ENCODE measurements around the gene IKZF2.
A peak's percentile ranks its signal among the peaks of the same experiment; 100 is the strongest.

IKZF2 gene

DNA sequence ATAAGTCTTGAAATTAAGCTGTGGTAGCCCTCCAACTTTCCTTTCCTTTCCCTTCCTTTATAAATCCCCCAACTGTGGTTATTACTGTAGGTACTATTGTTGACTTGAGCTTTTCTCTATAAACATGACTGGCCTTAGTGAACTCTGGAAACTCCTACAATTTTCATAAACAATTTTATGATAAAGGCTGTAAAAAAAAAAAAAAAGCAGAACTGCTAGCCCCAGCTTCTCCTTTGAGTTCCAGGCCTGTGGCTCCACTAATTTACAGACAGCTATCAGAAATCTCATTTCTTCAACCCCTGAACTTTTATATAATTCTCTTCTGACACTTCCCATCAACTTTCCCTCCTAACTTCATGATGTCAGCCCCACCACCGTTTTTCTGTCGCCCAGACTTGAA, 174.3 kb downstream of the IKZF2 start:
- H3K4me3 ChIP-seq (ENCODE audit: low read depth, low read length) = no peak overlapping the region
- in situ Hi-C loops (cut with HindIII; ENCODE audit: low sequenced_read_pairs) = no loop called here
- TF ChIP-seq, protein P1, sequence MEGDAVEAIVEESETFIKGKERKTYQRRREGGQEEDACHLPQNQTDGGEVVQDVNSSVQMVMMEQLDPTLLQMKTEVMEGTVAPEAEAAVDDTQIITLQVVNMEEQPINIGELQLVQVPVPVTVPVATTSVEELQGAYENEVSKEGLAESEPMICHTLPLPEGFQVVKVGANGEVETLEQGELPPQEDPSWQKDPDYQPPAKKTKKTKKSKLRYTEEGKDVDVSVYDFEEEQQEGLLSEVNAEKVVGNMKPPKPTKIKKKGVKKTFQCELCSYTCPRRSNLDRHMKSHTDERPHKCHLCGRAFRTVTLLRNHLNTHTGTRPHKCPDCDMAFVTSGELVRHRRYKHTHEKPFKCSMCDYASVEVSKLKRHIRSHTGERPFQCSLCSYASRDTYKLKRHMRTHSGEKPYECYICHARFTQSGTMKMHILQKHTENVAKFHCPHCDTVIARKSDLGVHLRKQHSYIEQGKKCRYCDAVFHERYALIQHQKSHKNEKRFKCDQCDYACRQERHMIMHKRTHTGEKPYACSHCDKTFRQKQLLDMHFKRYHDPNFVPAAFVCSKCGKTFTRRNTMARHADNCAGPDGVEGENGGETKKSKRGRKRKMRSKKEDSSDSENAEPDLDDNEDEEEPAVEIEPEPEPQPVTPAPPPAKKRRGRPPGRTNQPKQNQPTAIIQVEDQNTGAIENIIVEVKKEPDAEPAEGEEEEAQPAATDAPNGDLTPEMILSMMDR (IDR thresholded peaks at IDR 0.05; ENCODE audit: low read depth, low read length) = no peak
- DNase-seq (ENCODE audit: low read depth, low spot score) = no peak

- TF ChIP-seq, protein P1 (IDR thresholded peaks at IDR 0.05; ENCODE audit: low read depth, low read length) = no peak
- no peak for DNase-seq (ENCODE audit: low read depth, low spot score)
- no peak overlapping the region for H3K4me3 ChIP-seq (ENCODE audit: low read depth, low read length)
- in situ Hi-C loops (cut with HindIII; ENCODE audit: low sequenced_read_pairs) = no loop called here
These were observed 176.1 kb downstream of the IKZF2 start for GRCh38 chr2:212975333-212975732.

DNA sequence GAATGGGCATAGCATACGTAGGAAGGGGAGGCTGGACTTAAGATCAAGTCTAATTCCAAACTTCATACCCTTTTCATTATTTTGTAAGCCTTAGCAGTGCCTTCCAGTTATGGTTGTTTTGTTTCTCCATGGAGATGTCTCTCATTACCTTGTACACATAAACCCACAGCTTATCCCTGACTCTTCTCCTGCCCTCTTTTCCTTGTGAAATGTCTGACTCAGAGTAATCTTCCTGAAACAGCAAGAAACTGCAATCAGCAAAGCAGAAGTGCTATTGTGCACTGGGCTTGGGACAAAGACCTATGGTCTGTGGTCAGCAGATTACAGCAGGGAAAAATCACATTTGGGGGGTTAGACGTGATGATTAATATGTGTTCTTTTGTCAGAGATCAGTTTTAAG, 176.7 kb downstream of the IKZF2 start:
- DNase-seq (ENCODE audit: low read depth, low spot score) = peak; percentile 70
- in situ Hi-C loops (cut with HindIII; ENCODE audit: low sequenced_read_pairs) = no loop called here
- TF ChIP-seq, protein P1 (IDR thresholded peaks at IDR 0.05; ENCODE audit: low read depth, low read length) = no peak
- no peak overlapping the region for H3K4me3 ChIP-seq (ENCODE audit: low read depth, low read length)

GRCh38 chr2:212973347-212973746, 178.1 kb downstream of the IKZF2 start:
- no peak overlapping the region for H3K4me3 ChIP-seq (ENCODE audit: low read depth, low read length)
- in situ Hi-C loops (cut with HindIII; ENCODE audit: low sequenced_read_pairs) = no loop called here
- TF ChIP-seq, protein P1 (IDR thresholded peaks at IDR 0.05; ENCODE audit: low read depth, low read length) = no peak
- DNase-seq (ENCODE audit: low read depth, low spot score) = no peak

DNA sequence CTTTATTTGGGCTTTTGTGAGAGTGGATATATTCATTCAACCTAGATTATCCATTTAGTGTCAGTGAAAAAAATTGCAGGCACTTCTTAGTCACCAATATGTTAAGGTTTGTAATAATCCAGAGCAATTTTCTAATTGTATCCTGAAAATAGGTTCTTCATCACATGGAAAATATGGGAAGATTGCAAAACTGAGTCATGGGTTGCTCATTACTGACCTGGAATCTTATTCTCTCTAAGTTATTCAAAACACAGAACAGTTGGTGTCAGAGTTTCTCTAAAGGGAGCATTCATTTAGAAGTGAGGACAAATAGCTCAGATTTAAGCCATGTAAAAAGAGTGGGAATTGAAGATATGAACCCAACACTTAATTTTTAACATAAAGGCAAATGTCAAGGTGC, 181.3 kb downstream of the IKZF2 start:
- TF ChIP-seq, protein P1 (IDR thresholded peaks at IDR 0.05; ENCODE audit: low read depth, low read length) = no peak
- in situ Hi-C loops (cut with HindIII; ENCODE audit: low sequenced_read_pairs) = no loop called here
- DNase-seq (ENCODE audit: low read depth, low spot score) = peak; percentile 51
- H3K4me3 ChIP-seq (ENCODE audit: low read depth, low read length) = no peak overlapping the region

DNA sequence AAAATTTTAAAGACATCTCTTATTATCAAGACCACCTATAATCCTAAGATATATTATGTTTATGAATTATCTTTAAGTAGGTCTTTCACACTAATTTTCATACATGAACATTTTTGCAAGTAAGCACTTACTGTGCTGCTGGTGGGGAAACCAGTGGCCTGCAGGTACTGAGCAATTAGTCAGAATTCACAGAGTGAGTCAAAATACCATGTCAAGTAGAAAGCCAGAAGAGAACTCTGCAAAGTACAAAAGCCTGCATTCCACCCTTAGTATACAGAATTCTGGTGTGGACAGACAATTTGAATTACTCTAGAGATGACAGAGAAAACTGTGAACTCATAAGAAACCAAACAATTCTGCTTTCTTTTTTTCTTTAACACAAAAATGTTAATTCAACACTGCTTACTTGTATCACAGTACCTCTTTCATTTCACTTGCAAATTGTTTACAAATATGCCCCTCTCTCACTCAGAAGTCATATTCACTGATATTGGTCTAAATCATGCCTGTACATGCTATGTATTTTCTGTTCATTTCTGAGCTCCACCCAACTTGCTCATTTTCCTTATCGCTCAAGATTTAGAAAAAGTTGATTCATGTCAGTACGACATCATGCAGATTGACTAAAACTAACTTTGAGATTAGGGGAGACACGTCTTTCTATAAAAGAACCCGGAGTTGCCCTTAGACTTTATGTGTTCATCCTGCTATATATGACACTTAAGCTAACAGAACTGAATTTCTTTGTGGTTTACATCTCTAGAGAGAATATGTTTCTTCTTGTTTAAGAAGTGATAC, 182.9 kb downstream of the IKZF2 start:
- in situ Hi-C loops (cut with HindIII; ENCODE audit: low sequenced_read_pairs) = no loop called here
- H3K4me3 ChIP-seq (ENCODE audit: low read depth, low read length) = no peak overlapping the region
- TF ChIP-seq, protein P1 (IDR thresholded peaks at IDR 0.05; ENCODE audit: low read depth, low read length) = no peak
- no peak for DNase-seq (ENCODE audit: low read depth, low spot score)

Measured in astrocyte of the spinal cord (primary cell).